Panc1 (cell line): ENCODE measurements around the gene COCH. TPM values are rescaled to one million over a fixed set of nuclear protein-coding genes. Genes with fewer than 3 reads are reported as not detected.

Experiments
- ATAC-seq: fragments of 200-7000 bp; cut with Tn5 transposase; 2 replicates; pipeline ENCODE4 v1.9.1; 2020; ENCODE audit warnings: mild to moderate bottlenecking, moderate library complexity
- BruUV-seq: library from RNA; stranded (reverse); fragments of 400-500 nt; replicated peaks from 2 replicates; lab custom pipeline; 2021; lab: Mats Ljungman, UMichigan
- CTCF ChIA-PET: fragments of 300-600 bp; sonication (Branson Sonifier 250); formaldehyde crosslinking; loops from one replicate; lab custom pipeline; 2022; ENCODE audit warnings: antibody characterized with exemption; lab: Charles Lee
- POLR2A ChIA-PET: fragments of 300-600 bp; sonication (Branson Sonifier 250); formaldehyde crosslinking; loops from one replicate; lab custom pipeline; 2022; ENCODE audit warnings: antibody characterized with exemption; lab: Charles Lee
- DNase-seq: peaks from one replicate; pipeline ENCODE4 v3.0.0-alpha.2; 2010; ENCODE audit warnings: low read depth, low spot score
- H3K27ac ChIP-seq: 2 replicates; pipeline ENCODE4 v1.5.1; 2011; ENCODE audit warnings: mild to moderate bottlenecking, low read length, inconsistent platforms
- H3K27me3 ChIP-seq: fragments of 200-500 bp; sonication (Bioruptor generic); 2 replicates; pipeline ENCODE4 v1.6.0; 2014; ENCODE audit warnings: low read length, inconsistent platforms; ENCODE audit not compliant: control insufficient read depth, insufficient read depth
- H3K36me3 ChIP-seq: fragments of 200-500 bp; sonication (Bioruptor generic); 2 replicates; pipeline ENCODE4 v1.5.1; 2014; ENCODE audit warnings: inconsistent platforms, mild to moderate bottlenecking, low read length, moderate library complexity; ENCODE audit not compliant: control insufficient read depth, insufficient read depth
- H3K4me1 ChIP-seq: 2 replicates; pipeline ENCODE4 v1.5.1; 2011; ENCODE audit warnings: inconsistent platforms, mild to moderate bottlenecking, low read length, moderate library complexity; ENCODE audit not compliant: control insufficient read depth, insufficient read depth
- H3K4me3 ChIP-seq, 2 experiments: 2 replicates each; pipeline ENCODE4 v1.5.1; 2011 to 2012; ENCODE audit warnings: low read depth in 2 of 2, low read length in 2 of 2, mild to moderate bottlenecking in 2 of 2, inconsistent platforms in 1 of 2, moderate library complexity in 1 of 2
- H3K9me3 ChIP-seq: fragments of 200-500 bp; sonication (Bioruptor generic); 2 replicates; pipeline ENCODE4 v1.5.1; 2014; ENCODE audit warnings: low read depth, mild to moderate bottlenecking, inconsistent platforms, low read length, moderate library complexity; ENCODE audit not compliant: control insufficient read depth, insufficient read depth
- CTCF ChIP-seq: fragments of 450-650 bp; IDR thresholded peaks from 2 replicates; pipeline ENCODE4 v1.5.1; 2017; ENCODE audit warnings: mild to moderate bottlenecking
- POLR2AphosphoS5 ChIP-seq: IDR thresholded peaks from 2 replicates; pipeline ENCODE4 v1.6.1; 2012; ENCODE audit warnings: mild to moderate bottlenecking, low read depth, low read length, moderate library complexity
- REST ChIP-seq, 2 experiments: IDR thresholded peaks; 2 replicates each; pipeline ENCODE4 v1.6.1; 2011 to 2012; ENCODE audit warnings: low read depth in 2 of 2, control low read depth in 1 of 2, low read length in 1 of 2, mild to moderate bottlenecking in 1 of 2, moderate library complexity in 1 of 2; ENCODE audit not compliant: insufficient read depth in 1 of 2
- SIN3A ChIP-seq: IDR thresholded peaks from 2 replicates; pipeline ENCODE4 v1.6.1; 2012; ENCODE audit warnings: low read depth, mild to moderate bottlenecking, low read length, moderate library complexity, borderline replicate concordance; ENCODE audit not compliant: insufficient read depth
- TCF7L2 ChIP-seq: IDR thresholded peaks from 2 replicates; pipeline ENCODE4 v1.6.1; 2011; ENCODE audit warnings: mild to moderate bottlenecking, low read depth, low read length, inconsistent platforms
- in situ Hi-C: cut with HindIII; loops from 2 replicates; pipeline ENCODE4 v1.10.0; 2016; ENCODE audit warnings: low sequenced_read_pairs, low pct_unique_long_range_greater_than_20kb
- intact Hi-C: fragments of 100-400 bp; cut with micrococcal nuclease; formaldehyde crosslinking; loops from one replicate; pipeline ENCODE4 v1.10.0; 2022; ENCODE audit not compliant: unreplicated experiment
- total RNA-seq: library from RNA; stranded (reverse); gene quantifications from one replicate; pipeline ENCODE4 v1.2.1, GENCODE V29; 2021; ENCODE audit not compliant: unreplicated experiment

COCH gene
- total RNA-seq, 1 experiment from 2014 or later: 1.3 TPM

GRCh38 chr14:30868736-30869135, 5.6 kb upstream of the COCH start:
- Histone ChIP-seq H3K27me3 (peaks cover 14% of the 10 kb centered on the region), H3K4me1 (no peaks in the 10 kb centered on the region), H3K27ac (no peak overlapping the region), H3K4me3 (no peak overlapping the region), H3K36me3 (no peaks in the 10 kb centered on the region), H3K9me3 (no peaks in the 10 kb centered on the region)
- no peak for ATAC-seq
- TF ChIP-seq TCF7L2 (no peak), CTCF (no peak), REST (IDR thresholded peaks at IDR 0.05; ENCODE audit: insufficient read depth in 1 of 2, low read depth in 2 of 2, low read length in 1 of 2) (no peak), SIN3A (no peak), POLR2AphosphoS5 (no peak)
- intact Hi-C loops (no loop called here), in situ Hi-C loops (no loop called here)
- CTCF ChIA-PET: no interaction called here
- POLR2A ChIA-PET: no interaction called here
- DNase-seq: no peak
- no TSS peak for BruUV-seq

- Histone ChIP-seq H3K27ac (no peak overlapping the region), H3K4me3 (no peak overlapping the region), H3K27me3 (peaks cover 13% of the 10 kb centered on the region), H3K9me3 (no peaks in the 10 kb centered on the region), H3K36me3 (no peaks in the 10 kb centered on the region), H3K4me1 (no peaks in the 10 kb centered on the region)
- ATAC-seq (no peak), DNase-seq (no peak)
- ChIA-PET CTCF (no interaction called here), POLR2A (no interaction called here)
- TF ChIP-seq CTCF (no peak), SIN3A (no peak), REST (IDR thresholded peaks at IDR 0.05; ENCODE audit: insufficient read depth in 1 of 2, low read depth in 2 of 2, low read length in 1 of 2) (no peak), POLR2AphosphoS5 (no peak), TCF7L2 (no peak)
- no TSS peak for BruUV-seq
- in situ Hi-C loops (no loop called here), intact Hi-C loops (no loop called here)
Measured at GRCh38 chr14:30869551-30870155, 4.7 kb upstream of the COCH start.
